Measurements from ENCODE around the gene MYORG. TPM values are rescaled to one million over a fixed set of nuclear protein-coding genes. Genes with fewer than 3 reads are reported as not detected.

Gene MYORG
- total and polyA plus RNA-seq, 10 of the 15 experiments (the other 5 are each of a cell fraction or from before 2014, with no cell fraction given) = 0.05 to 0.36 (median 0.10) TPM; not detected in 1

- TF ChIP-seq SRF (IDR thresholded peaks at IDR 0.05; ENCODE audit: low read depth in 2 of 2, low read length in 2 of 2) (no peak), JUND (IDR thresholded peaks at IDR 0.05; ENCODE audit: low read depth, low read length) (no peak), EP300 (IDR thresholded peaks at IDR 0.05; ENCODE audit: borderline replicate concordance in 1 of 2, control insufficient read depth in 1 of 2, low read depth in 2 of 2, low read length in 2 of 2) (no peak)
These were observed 5.4 kb upstream of the MYORG start (continued) for GRCh38 chr9:34382054-34382453.

- peaks cover 5 to 12% of the 10 kb centered on the region in 2 experiments for H3K27me3 ChIP-seq (replicated peaks in 1 of 2; ENCODE audit: control insufficient read depth in 2 of 2, insufficient read depth in 2 of 2, low read length in 1 of 2)
- DNase-seq (ENCODE audit: low read depth, low spot score) = no peak
- H3K4me2 ChIP-seq (ENCODE audit: control insufficient read depth, insufficient read depth) = no peak overlapping the region; the same call in 1 of the 2 replicates
- BruUV-seq (replicated peaks) = no TSS peak
- peaks cover 19% of the 10 kb centered on the region for H3K4me1 ChIP-seq (ENCODE audit: control insufficient read depth, insufficient read depth, low read length)
- no peak overlapping the region for H2AFZ ChIP-seq (ENCODE audit: control insufficient read depth, low read depth, low read length)
- no peak for FAIRE-seq
- H3K4me3 ChIP-seq = no peak overlapping the region
- in situ Hi-C loops (cut with MboI) (no loop called here), intact Hi-C loops (cut with micrococcal nuclease; ENCODE audit: unreplicated experiment) (no loop called here)
- no peak overlapping the region for H3K9ac ChIP-seq (ENCODE audit: control insufficient read depth, insufficient read depth, low read length)
- ChIA-PET SMC1A (ENCODE audit: uncharacterized antibody, unreplicated experiment) (interaction anchor here (0.6 to 8.7 kb wide), 2 partner anchors 23 to 48 kb away, joined by 3 to 73 read pairs; no protein-coding TSS in a partner anchor), POLR2A (no interaction called here), RAD21 (ENCODE audit: unreplicated experiment) (no interaction called here), CTCF (no interaction called here)
- H3K79me2 ChIP-seq (ENCODE audit: control insufficient read depth, insufficient read depth, low read length) = no peaks in the 10 kb centered on the region
- H3K9me3 ChIP-seq (replicated peaks; ENCODE audit: control insufficient read depth, insufficient read depth, low read length) = no peaks in the 10 kb centered on the region
- H4K20me1 ChIP-seq (ENCODE audit: control insufficient read depth, insufficient read depth) = no peaks in the 10 kb centered on the region
- H3K27ac ChIP-seq (ENCODE audit: control insufficient read depth, insufficient read depth) = no peak overlapping the region
- no peak for ATAC-seq
- 17% methylated on average over 17 of the region's 17 CpGs for WGBS (ENCODE audit: insufficient coverage, insufficient replicate concordance, low lambda C conversion rate, missing lambda C conversion rate)
- no peaks in the 10 kb centered on the region for H3K36me3 ChIP-seq (ENCODE audit: control insufficient read depth in 2 of 2, insufficient read depth in 2 of 2, low read length in 1 of 2)
- TF ChIP-seq CBX3 (IDR thresholded peaks at IDR 0.05; ENCODE audit: borderline replicate concordance, low read depth) (no peak), E2F8 (IDR thresholded peaks at IDR 0.05; ENCODE audit: low read depth, partially characterized antibody) (no peak), MYC (IDR thresholded peaks at IDR 0.05; ENCODE audit: insufficient read depth, insufficient read length, insufficient replicate concordance, low read length, severe bottlenecking) (no peak), ZNF24 (IDR thresholded peaks at IDR 0.05) (no peak), SIX5 (IDR thresholded peaks at IDR 0.05; ENCODE audit: low read depth, low read length, severe bottlenecking) (no peak), SP1 (IDR thresholded peaks at IDR 0.05; ENCODE audit: low read depth, low read length) (no peak), ZNF384 (IDR thresholded peaks at IDR 0.05; ENCODE audit: borderline replicate concordance, low read depth, low read length) (no peak), MTA2 (IDR thresholded peaks at IDR 0.05; ENCODE audit: low read depth) (no peak), POU2F2 (IDR thresholded peaks at IDR 0.05; ENCODE audit: borderline replicate concordance, low read depth, low read length) (no peak), BCLAF1 (IDR thresholded peaks at IDR 0.05) (no peak), NFXL1 (IDR thresholded peaks at IDR 0.05; ENCODE audit: borderline replicate concordance) (no peak), RAD51 (IDR thresholded peaks at IDR 0.05) (no peak)
These were observed 4.6 kb upstream of the MYORG start for GRCh38 chr9:34381323-34381722.

Measured in GM12878 (cell line).